Measurements from ENCODE around the gene CDC6.
A peak's percentile ranks its signal among the peaks of the same experiment; 100 is the strongest.

Gene CDC6

DNA sequence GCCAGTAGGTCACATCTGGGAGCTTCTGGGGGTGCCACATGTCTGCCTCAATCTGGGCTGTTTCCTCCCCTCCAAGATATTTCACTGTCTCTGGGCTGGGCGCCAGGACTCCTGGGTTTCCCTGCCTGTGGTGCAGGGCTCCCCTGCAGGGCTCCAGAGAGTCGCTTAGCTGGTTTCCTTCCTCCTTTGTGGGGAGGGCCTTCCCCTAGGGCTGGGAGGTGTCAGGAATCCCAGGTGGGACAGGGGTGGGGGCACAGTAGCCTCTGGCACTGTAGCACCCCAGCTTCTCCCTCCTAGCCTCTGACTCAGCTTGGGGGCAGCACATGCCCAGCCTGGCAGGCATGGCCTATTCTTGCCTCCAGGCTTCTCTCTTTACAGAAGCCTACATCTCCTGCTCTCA is 23.9 kb downstream of the CDC6 start:
- peak in 4 of 14 donors; percentile 50 to 75 (median 58) for DNase-seq

DNA sequence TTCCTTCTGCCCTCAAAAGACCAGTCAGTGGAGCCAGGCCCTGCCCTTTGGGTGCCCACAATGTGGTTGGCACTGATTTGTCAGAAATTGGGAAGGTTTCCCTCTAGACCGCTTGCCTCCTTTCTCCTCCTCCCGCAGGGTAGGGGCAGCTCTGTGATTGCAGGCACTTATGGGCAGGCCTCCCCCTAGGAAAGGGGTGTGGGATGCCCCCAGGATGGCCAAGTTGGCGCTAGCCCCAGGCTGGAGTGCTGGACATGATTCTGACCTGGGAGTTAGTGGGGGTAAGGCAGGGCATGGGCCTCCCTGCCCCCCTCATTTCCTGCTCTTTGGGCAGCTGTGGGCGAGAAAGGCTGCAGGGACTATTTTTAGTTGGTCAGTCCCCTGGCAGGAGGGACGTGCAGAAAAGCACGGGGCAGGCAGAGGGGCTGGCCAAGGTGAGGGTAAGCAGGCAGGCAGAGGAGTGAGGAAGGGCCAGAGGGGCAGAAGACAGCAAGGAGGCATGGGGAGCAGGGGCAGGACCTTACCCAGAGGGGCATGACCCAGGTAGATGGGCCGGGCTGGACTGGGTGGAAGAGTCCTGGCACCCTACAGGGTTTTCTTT is 24.6 kb downstream of the CDC6 start:
- peak in 9 of 14 donors; percentile 48 to 87 (median 59) for DNase-seq

DNA sequence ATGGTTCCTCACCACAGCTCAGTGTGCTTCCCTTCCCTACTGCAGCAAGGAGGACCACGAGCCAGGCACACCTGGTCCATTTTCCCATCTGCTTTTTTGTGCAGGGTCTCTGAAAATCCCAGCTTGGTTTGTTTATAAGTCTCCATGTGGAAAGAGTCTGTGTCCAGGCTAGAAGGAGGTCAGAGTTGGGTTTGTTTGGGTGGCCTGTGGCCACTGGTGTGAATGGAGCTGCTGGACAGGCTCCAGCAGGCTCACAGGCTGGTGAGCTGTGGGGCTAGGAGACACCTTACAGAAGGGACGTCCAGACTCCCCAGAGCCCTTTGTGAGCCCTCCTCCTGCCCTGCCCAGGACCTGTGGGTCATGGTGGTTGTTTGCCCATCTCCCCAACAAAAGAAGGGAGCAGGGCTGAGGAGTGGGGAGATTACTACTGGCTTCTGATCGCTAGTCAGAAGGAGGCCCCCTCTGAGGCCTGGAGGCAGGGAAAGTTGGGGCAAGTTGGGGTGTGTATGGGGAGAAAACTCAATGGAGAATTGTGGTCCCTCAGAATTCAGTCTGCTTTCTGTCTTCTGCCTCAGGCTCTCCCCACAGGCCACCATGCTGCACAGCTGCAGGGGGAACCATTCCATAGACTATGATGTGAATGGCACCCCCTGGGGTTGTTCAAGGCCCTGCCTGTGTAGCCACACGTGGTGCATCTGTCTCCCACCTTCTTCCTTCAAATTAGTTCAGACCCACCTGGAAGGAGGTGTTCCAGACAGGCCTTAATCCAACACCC is 25.4 kb downstream of the CDC6 start:
- no peak for DNase-seq

DNA sequence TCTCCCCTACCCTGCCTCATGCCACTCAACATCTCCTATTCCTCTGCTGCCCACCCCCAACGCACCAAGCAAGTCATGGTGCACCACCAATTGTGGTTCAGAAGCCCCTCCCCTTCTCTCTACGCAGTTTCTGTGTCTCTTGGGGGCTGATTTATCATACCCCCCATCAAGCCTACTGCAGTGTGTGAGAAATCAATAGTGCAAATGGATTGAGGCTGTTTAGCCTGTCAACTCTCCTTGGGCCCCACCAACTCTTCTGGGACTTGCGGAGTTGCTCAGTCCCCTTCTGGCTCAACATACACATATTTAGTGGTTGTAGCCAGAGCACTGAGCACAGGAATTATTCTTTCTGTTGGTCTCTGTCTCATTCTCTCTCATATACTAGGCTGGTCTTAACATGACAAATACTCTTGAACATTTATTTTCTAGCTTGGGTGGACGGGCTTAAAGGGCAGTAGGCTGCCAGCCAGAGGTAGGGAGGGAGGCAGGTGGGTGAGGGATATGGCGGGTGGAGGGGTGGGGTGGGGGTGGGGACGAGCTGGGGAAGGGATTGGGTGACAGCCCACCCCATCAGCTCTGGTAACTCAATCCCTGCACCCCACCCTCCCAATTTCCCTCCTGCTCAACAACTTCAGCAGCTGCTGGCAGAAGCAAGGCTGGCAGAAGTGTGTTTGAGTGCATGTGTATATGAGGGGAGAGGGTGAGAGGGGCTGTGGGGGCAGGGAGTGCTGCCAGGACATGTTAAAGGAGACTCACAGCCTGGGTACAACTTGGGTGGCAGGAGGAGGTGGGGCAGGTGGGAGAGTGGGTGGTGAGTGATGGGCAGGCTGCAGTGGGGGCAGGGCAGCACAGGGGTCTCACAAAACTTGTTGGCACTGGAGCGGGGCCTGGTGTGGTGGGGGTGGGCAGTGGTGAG is 26.2 kb downstream of the CDC6 start:
- no peak for DNase-seq

DNA sequence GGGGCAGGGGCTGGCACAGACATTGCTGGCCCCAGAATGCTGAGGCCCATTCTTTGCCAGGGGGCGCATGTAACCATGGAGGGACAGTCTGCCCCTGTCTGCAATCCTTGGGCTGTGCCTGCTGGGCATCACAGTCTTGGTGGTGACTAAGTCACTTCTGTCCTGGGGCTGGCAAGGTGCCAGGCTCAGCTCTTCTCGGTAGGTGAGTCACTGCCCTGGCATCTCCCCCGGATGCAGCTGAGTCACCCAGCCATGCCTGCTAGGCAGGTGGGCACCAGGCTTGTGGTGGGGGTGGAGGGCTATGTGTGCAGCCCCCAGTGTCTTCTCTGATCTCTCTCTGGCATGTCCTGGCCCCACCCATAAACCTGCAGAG is 26.9 kb downstream of the CDC6 start:
- peak in 4 of 14 donors; percentile 23 to 88 (median 33) for DNase-seq

DNA sequence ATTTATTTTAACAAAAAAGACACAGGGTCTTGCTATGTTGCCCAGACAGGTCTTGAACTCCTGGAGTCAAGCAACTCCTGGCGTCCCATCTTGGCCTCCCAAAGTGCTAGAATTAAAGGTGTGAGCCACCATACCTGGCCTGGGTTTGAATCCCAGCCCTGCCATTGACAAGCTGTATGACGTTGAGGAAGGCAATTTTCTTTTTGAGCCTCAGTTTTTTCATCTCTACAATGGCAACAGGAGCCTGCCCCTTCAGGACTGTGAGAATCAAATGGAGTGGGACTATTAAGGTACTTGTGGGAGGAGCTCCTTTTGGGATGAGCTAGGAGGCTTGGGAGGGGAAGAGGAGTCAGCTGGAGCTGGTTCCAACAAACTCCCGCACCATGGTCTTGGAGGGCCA is 27.5 kb downstream of the CDC6 start:
- no peak for DNase-seq

DNA sequence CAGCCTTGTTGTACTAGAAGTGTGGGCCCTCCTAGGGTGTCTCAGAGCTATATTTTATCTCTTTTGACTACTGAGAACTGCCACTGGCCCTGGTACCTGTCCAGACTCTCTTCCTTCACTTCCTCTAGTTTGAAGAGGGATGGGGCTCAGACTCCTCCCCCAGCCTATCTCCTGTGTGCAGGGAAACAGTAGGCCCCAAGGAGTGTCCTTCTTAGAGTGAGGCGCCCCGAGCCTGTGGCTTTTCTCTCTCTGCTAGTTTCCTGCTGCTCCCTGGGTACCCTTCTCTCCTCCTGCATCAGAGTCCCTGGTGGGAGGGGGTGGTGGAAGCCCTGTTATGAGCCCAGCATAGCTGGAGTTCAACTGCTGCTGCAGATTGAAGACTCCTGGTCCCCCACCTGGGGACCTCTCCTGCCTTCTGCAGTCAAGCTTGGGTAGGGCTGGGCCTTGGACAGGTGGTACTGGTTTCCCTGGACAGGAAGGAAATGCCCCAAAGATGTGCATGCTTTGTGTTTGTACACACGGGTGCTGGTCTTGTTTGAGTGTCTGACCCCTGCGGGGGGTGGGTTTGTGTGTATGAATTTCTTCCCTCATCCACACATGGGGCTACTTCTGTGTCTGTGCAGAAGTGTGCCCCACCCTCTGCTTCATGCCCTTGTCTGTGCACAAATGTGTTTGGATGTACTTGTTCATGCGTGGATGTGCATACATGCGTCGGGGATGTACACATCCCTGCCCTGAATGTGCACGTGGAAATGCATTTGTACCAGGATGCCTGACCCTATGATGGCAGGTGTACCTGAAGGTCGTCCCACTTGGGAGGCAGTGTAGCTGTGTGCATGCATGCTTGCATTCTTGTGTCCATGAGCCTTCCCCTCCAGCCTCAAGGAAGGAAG is 28.2 kb downstream of the CDC6 start:
- DNase-seq = no peak

DNA sequence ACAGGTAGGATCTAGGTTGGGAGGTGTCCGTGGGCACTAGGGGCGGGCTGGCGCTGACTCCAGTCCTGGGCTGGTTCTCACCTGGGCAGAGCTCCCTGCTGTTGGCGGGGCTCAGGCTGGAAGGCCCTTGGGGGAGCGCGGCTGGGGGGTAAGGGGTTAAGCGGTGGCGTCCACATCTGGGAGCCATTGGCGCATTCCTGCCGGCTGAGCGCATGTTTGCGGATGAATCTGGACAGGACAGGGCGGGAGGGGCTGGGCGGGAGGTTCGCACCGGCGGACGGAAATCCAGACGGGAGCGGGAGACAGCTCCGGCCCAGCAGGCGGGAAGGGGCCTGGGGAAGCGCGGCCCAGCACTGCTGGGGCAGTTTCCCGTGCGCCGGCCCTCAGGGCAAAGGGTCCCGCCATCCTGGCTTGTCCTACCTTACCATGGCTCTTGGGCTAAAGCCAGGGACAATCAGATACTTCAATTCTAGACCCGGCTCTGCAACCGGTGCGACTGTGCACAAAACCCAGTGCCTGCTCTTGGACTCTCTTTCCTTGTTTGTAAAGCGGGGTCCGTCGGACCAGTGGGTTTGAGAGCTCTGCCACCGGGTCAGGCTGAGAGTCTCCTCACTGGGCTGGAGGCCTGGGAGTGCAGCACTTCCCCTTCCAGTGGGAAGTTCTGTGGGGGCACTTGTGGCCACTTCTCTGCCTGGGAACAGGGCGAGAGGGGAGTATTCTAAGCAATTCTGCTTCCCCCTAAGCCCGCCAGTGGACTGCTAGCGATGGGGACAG is 29.1 kb downstream of the CDC6 start:
- peak in 1 of 14 donors; percentile 33 for DNase-seq

DNA sequence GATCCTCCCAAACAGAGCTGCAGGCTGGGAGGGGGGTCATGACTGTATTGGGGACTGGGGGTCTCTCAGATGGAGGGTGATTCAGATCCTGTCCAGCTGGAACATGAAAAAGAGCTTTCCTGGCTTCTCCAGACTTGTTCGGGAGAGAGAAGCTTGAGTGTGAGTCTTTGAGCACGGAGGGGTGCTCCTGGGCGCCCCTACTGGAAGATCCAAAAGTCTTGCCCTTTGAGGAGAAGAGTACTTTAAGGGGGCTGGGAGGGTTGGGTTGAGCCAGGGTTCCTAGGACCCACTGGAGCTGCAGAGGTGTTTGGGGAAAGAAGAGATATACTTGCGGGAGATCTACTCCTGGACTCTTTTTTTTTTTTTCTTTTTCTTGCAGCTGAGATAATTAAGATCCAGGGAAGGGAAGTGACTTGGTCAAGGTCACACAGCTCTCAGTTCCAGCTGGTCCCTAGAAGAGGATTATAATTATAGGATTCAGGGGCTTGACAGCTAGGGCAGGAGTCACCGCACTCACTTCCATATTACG is 29.7 kb downstream of the CDC6 start:
- no peak for DNase-seq

DNA sequence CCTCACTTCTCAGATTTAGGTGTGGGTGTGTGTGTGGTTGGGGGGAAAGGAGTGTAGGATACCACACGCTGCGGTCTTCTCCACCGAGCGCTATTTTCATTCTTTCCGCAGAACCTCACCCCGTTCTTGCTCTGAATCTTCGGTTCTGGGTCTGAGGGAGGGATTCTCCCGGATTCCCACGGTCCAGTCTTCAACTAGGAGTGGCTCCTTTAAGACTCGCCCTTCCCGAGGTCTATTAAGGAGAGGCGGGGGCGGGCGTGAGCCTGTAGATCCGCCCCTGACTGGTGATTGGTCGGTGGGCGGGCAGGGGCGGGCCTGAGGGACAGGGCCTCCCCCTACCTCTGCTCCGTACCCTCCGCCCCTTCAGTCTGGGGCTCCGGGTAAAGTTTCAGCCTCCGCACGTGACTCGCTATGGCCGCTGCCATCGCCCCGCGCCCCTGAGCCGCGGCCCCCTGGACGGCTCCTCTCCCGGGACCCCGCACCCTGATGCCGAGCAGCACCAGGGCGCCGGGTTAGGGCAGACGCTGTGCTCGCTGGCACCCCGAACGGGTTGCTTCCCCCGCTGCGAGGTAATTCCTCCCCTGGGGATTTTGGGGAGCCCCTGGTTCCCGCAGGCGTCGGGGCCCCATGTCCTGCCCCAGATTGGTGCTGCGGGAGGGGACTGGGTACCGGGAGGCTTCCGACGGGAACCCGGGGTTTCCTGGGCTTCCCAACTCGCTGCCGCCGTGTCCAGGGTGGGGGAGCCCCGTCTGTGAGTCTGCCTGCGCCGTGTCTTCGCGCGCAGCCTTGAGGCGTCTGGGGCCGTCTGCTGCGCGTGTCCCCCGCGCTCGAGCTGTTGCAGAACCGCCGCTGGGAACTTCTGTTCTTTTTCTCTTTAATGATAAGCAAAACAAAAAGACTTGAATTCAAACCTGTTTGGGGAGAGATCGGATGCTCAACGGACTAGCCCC is 30.5 kb downstream of the CDC6 start:
- DNase-seq = peak in 13 of 14 donors; percentile 41 to 90 (median 79)

DNA sequence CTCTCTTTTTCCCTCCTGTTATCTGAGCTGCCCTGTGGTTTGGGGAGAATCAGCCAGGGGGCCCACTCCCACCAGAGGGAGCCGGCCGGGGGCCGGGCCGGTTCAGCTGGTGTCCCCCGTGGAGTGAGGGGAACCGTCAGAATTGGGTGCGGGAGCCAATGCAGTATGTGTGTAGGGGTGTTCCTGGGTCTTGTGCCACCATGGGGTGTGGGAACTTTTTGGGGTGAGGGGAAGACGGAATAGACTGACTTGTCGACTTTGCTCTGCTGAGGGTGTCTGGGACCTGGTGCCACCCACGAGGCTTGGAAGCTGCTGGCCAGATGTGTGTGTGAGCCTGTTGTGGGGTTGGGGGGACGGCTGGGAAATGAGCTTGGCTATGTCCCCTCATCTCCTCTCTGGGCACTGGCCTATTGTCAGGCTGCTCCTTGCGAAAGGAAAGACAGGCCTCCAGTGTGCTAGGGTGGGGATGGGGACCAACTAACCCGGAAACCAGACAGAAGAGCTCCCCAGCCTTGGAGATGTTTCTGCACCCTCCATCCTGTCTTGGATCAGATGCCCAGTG is 31.2 kb downstream of the CDC6 start:
- no peak for DNase-seq

DNA sequence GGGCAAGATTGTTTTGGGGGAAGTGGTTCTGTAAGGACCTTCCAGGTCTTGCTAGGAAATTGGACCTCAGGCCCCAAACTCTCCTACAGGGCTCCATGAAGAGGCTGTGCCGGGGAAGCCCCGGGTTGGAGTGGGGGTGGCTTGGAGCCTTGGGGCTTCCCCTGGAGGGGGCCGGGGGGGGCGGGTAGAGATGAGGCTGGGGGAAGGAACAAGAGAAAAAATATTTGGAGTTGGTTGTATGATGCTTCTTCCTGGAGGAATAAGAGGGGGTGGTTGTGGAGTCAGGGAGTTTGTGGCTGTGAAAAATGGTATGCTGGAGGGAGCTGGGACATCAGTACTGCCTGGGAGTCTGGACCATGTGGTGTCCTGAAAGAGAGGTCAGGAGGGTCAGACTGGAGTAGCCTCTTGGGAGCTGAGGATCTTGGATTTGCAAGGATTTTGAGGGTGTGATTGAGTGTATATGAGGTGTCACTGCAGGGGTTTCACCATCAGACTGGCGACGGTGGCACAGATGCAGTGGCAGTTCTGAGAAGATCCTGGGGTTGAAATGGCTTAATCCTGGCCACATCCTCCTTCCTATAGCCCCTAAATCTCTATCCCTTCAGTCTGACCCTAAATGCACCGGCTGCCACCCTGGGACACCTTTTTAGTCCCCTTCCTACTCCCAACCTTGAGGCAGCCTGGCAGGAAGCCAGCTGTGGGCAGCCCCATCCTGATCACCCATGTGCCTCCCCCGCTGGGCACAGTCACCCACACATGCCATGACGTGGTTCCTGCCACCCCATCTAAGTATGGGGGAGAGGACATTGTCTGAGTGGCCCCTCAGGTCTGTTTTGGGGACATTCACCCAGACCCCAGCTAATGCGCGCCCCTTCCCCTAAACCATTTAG is 32.2 kb downstream of the CDC6 start:
- DNase-seq = no peak

DNA sequence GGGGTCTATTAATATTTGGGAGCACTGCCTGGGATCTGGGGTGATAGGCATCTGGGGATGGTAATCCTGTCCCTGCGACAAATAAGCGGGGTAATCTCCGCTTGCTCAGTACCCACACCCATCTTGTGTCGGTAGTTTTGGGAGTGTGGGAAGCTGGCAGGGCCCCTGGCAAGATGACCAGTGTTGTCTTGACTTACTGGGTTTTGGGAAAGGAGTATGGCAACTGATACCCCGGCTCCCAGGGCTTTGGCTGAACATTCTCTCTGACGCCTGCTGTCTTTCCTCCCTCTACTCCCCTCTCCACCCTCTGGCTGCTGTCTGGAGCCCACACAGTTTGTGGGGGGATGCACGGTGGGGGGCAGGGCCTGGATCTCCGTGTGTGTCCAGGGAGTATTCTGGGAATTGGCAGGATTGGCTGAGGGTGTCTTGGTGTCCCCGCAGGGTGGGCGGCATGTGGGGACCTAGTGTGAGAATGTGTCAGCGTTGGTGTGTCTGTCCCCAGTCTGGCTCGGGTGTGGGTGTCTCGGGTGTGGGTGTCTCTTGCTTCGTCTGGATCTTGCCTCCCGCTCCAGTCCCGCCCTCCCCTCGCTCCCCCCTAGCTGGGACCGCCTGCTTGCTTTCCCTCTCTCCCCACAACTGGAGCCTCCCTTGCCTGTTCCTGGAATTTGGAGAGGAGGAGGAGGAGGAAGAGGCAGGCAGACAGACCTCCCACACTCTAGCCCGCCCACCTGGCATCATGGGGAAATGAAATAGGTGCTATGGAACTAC is 33.3 kb downstream of the CDC6 start:
- DNase-seq = no peak

DNA sequence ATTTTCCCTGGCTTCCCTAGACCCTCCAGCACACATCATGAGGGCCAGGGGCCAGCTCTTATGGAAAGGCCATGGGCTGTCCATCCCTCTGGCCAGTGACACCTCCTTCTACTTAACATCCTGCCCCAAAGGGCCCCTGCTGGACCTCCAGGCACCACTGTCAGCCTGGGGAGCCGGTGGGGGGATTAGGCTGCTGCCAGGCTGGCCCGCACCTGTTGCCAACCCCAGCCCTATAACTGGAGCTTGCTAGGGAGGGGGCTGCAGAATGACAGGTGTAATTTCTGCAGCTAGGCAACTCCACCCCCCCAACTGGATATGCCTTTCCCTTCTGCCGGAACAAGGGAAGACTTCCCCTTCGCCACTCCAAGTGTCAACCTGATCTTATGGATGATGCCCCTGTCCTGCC is 33.8 kb downstream of the CDC6 start:
- DNase-seq = no peak

DNA sequence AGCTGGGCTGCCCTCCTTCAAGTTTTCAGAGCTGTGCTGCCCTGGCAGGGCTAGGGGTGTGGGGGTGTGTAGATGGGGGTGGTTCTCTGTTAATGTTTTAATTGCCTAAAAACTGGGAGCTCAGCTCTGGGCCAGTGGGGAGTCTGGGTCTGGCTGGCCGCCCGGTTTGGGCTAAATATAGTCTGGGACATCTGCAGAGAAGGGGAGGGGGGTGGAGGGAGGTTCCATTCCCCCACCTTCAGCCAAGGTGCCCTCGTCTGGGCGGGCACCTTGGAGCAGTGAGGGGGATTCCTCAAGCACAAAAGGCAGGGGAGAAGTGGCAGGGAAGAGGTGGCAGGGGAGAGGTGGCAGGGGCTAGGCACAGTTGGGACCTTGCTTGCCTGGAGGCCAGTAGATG is 34.3 kb downstream of the CDC6 start:
- DNase-seq = peak in 1 of 14 donors; percentile 82

DNA sequence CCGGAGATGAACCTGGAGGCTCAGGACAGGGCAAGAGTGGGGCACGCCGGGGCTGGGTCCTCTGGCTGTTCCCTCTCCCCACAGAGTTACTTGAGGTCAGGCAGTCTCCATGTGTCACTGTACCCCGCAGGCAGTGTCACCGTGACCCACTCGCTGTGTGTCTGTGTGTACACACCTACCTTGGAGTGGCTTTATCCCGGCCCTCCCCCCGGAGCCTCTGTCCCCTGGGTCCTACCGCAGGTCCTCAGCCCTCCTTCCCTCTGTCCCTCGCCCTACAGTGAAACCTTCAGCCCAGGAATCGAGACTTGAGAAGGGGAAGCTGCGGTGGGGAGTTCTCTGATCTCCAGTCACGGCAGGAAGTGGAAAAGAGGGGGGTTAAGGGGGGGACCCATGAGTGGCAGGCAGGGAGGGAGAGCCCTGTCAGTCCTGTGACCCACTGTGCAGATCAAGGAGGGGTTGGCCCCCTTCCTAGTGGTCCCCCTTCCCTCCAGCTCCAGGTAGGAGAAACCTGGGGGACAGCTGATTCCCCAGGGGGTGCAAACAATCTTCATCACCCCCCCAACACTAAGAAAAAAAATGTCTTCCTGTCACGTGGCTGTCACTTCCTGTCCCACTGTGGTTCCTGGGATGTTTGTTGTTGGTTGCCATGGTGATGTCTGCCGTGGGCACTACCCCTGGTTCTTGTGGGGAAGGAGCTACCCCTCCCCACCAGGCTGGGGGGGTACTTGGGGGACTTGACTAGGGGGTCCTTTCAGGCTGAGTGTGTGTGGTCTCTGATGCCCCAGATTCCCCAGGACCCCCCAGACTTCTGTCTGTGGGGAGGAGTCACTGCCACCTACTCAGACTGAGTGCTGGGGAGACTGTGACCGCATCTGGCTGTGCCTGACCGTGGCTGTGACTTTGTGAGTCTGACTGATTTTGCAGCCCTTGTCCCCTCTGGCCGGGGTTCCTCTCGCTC is 35.0 kb downstream of the CDC6 start:
- peak in 11 of 14 donors; percentile 26 to 71 (median 56) for DNase-seq

All from C1 segment of cervical spinal cord (tissue), 14 donors.